Neural cell (in vitro differentiated cells): Measurements from ENCODE around the gene ANKRD40. TPM values are rescaled to one million over a fixed set of nuclear protein-coding genes. Genes with fewer than 3 reads are reported as not detected.

Experiments
- H2AFZ ChIP-seq: fragments of 200-600, 300-800 bp; sonication (generic), shearing (Covaris generic); 2 replicates; pipeline ENCODE4 v1.6.0; 2014; ENCODE audit warnings: low read depth, mild to moderate bottlenecking, antibody characterized with exemption, low read length, moderate library complexity
- H3F3A ChIP-seq: fragments of 200-600 bp; shearing (Covaris generic); 2 replicates; pipeline ENCODE4 v1.6.1; 2016; ENCODE audit warnings: mild to moderate bottlenecking, moderate library complexity, mixed read lengths, antibody characterized with exemption, low read length; ENCODE audit not compliant: insufficient read depth, poor library complexity, severe bottlenecking
- H3K27ac ChIP-seq: fragments of 200-600, 300-800 bp; sonication (generic), shearing (Covaris generic); 2 replicates; pipeline ENCODE4 v1.5.1; 2014; ENCODE audit warnings: mild to moderate bottlenecking, low read length, moderate library complexity
- H3K27me3 ChIP-seq: fragments of 300-800, 200-600 bp; sonication (generic), shearing (Covaris generic); 2 replicates; pipeline ENCODE4 v1.6.0; 2014; ENCODE audit warnings: mild to moderate bottlenecking, low read depth, low read length, moderate library complexity; ENCODE audit not compliant: insufficient read depth
- H3K36me3 ChIP-seq: fragments of 300-800, 200-600 bp; sonication (generic), shearing (Covaris generic); 2 replicates; pipeline ENCODE4 v1.5.1; 2014; ENCODE audit warnings: mild to moderate bottlenecking, antibody characterized with exemption, low read length, moderate library complexity; ENCODE audit not compliant: insufficient read depth
- H3K4me2 ChIP-seq: fragments of 300-800, 200-600 bp; sonication (generic), shearing (Covaris generic); 2 replicates; pipeline ENCODE4 v1.6.0; 2014; ENCODE audit warnings: mild to moderate bottlenecking, low read length
- H3K4me3 ChIP-seq: fragments of 300-800, 200-600 bp; sonication (generic), shearing (Covaris generic); 2 replicates; pipeline ENCODE4 v1.5.1; 2014; ENCODE audit warnings: mild to moderate bottlenecking, low read length, moderate library complexity
- H3K79me2 ChIP-seq: fragments of 200-600 bp; shearing (Covaris generic); replicated peaks from 2 replicates; pipeline ENCODE4 v1.6.0; 2014; ENCODE audit warnings: mild to moderate bottlenecking, low read length, moderate library complexity; ENCODE audit not compliant: insufficient read depth
- H3K9ac ChIP-seq: fragments of 300-800, 200-600 bp; sonication (generic), shearing (Covaris generic); 2 replicates; pipeline ENCODE4 v1.6.1; 2016; ENCODE audit warnings: mild to moderate bottlenecking, low read length, mixed read lengths
- H3K9me2 ChIP-seq: fragments of 200-600 bp; shearing (Covaris generic); 2 replicates; pipeline ENCODE4 v1.6.1; 2016; ENCODE audit warnings: mild to moderate bottlenecking, low read length, mixed read lengths; ENCODE audit not compliant: insufficient read depth
- H3K9me3 ChIP-seq: fragments of 200-600, 300-800 bp; sonication (generic), shearing (Covaris generic); 2 replicates; pipeline ENCODE4 v1.6.1; 2016; ENCODE audit warnings: mild to moderate bottlenecking, mixed run types, low read length, moderate library complexity, mixed read lengths
- H4K20me1 ChIP-seq: fragments of 200-600 bp; shearing (Covaris generic); 2 replicates; pipeline ENCODE4 v1.6.1; 2016; ENCODE audit warnings: mild to moderate bottlenecking, mixed run types; ENCODE audit not compliant: insufficient read depth
- EP300 ChIP-seq: fragments of 450-650 bp; conservative IDR thresholded peaks from 2 replicates; pipeline ENCODE4 v1.6.1; 2014; ENCODE audit warnings: antibody characterized with exemption, mild to moderate bottlenecking, moderate library complexity; ENCODE audit not compliant: poor library complexity, severe bottlenecking
- EZH2 ChIP-seq: fragments of 200-600, 300-800 bp; shearing (Covaris generic), sonication (generic); IDR thresholded peaks from 2 replicates; pipeline ENCODE4 v1.6.1; 2014; ENCODE audit warnings: antibody characterized with exemption, low read length, borderline replicate concordance, mild to moderate bottlenecking; ENCODE audit not compliant: insufficient read depth, poor library complexity, severe bottlenecking
- MXI1 ChIP-seq: fragments of 450-650 bp; conservative IDR thresholded peaks from 2 replicates; pipeline ENCODE4 v1.6.1; 2014; ENCODE audit warnings: antibody characterized with exemption, mild to moderate bottlenecking; ENCODE audit not compliant: poor library complexity, severe bottlenecking
- POLR2AphosphoS5 ChIP-seq: IDR thresholded peaks from 2 replicates; pipeline ENCODE4 v1.6.1; 2012
- RAD21 ChIP-seq: fragments of 450-650 bp; conservative IDR thresholded peaks from 2 replicates; pipeline ENCODE4 v1.6.1; 2014; ENCODE audit warnings: antibody characterized with exemption, mild to moderate bottlenecking, moderate library complexity
- SMC3 ChIP-seq: fragments of 450-650 bp; conservative IDR thresholded peaks from 2 replicates; pipeline ENCODE4 v1.6.1; 2014; ENCODE audit warnings: antibody characterized with exemption, mild to moderate bottlenecking, moderate library complexity; ENCODE audit not compliant: poor library complexity
- TAF1 ChIP-seq: IDR thresholded peaks from 2 replicates; pipeline ENCODE4 v1.6.1; 2012; ENCODE audit warnings: low read depth
- polyA plus RNA-seq: library from polyadenylated mRNA; depleted of rRNA; stranded (reverse); fragments of >200 nt; gene quantifications from 2 replicates; pipeline ENCODE4 v1.2.3, GENCODE V29; 2014
- TF ChIP-seq, protein P1 (sequence below): fragments of 450-650 bp; IDR thresholded peaks from 2 replicates; pipeline ENCODE4 v1.5.1; 2014; ENCODE audit warnings: antibody characterized with exemption, mild to moderate bottlenecking, moderate library complexity; ENCODE audit not compliant: poor library complexity, severe bottlenecking
- TF ChIP-seq, protein P2 (sequence below): IDR thresholded peaks from 2 replicates; pipeline ENCODE4 v1.6.1; 2012; ENCODE audit warnings: borderline replicate concordance

Gene ANKRD40
- polyA plus RNA-seq, 1 donor from 2014 or later: 15.2 TPM

DNA sequence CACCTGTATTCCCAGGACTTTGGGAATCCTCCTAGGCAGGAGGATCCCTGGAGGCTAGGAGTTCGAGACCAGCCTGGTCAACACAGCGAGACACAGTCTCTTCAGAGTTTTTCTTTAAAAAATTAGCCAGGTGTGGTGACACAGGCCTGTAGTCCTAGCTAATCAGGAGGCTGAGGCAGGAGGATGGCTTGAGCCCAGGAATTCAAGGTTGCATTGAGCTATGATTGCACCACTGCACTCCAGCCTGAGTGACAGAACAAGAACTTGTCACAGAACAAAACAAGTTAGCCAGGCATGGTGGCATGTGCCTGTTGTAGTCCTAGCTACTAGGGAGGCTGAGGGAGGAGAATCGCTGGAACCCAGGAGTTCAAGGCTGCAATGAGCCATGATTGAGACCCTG is 24.8 kb downstream of the ANKRD40 start:
- Histone ChIP-seq H3K4me3 (no peak overlapping the region), H3K4me2 (no peak overlapping the region), H2AFZ (no peak overlapping the region), H3K36me3 (no peaks in the 10 kb centered on the region), H3K27ac (no peak overlapping the region), H3K79me2 (no peaks in the 10 kb centered on the region), H3K9me3 (no peaks in the 10 kb centered on the region), H3F3A (no peaks in the 10 kb centered on the region), H3K9me2 (no peaks in the 10 kb centered on the region), H3K9ac (no peak overlapping the region), H3K27me3 (no peaks in the 10 kb centered on the region), H4K20me1 (no peaks in the 10 kb centered on the region)
- no peak for TF ChIP-seq POLR2AphosphoS5
- TF ChIP-seq TAF1: no peak
- no peak for TF ChIP-seq EP300
- no peak for TF ChIP-seq SMC3
- TF ChIP-seq MXI1: no peak
- no peak for TF ChIP-seq RAD21
- TF ChIP-seq EZH2: no peak
- TF ChIP-seq, protein P1, sequence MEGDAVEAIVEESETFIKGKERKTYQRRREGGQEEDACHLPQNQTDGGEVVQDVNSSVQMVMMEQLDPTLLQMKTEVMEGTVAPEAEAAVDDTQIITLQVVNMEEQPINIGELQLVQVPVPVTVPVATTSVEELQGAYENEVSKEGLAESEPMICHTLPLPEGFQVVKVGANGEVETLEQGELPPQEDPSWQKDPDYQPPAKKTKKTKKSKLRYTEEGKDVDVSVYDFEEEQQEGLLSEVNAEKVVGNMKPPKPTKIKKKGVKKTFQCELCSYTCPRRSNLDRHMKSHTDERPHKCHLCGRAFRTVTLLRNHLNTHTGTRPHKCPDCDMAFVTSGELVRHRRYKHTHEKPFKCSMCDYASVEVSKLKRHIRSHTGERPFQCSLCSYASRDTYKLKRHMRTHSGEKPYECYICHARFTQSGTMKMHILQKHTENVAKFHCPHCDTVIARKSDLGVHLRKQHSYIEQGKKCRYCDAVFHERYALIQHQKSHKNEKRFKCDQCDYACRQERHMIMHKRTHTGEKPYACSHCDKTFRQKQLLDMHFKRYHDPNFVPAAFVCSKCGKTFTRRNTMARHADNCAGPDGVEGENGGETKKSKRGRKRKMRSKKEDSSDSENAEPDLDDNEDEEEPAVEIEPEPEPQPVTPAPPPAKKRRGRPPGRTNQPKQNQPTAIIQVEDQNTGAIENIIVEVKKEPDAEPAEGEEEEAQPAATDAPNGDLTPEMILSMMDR: no peak
- TF ChIP-seq, protein P2, sequence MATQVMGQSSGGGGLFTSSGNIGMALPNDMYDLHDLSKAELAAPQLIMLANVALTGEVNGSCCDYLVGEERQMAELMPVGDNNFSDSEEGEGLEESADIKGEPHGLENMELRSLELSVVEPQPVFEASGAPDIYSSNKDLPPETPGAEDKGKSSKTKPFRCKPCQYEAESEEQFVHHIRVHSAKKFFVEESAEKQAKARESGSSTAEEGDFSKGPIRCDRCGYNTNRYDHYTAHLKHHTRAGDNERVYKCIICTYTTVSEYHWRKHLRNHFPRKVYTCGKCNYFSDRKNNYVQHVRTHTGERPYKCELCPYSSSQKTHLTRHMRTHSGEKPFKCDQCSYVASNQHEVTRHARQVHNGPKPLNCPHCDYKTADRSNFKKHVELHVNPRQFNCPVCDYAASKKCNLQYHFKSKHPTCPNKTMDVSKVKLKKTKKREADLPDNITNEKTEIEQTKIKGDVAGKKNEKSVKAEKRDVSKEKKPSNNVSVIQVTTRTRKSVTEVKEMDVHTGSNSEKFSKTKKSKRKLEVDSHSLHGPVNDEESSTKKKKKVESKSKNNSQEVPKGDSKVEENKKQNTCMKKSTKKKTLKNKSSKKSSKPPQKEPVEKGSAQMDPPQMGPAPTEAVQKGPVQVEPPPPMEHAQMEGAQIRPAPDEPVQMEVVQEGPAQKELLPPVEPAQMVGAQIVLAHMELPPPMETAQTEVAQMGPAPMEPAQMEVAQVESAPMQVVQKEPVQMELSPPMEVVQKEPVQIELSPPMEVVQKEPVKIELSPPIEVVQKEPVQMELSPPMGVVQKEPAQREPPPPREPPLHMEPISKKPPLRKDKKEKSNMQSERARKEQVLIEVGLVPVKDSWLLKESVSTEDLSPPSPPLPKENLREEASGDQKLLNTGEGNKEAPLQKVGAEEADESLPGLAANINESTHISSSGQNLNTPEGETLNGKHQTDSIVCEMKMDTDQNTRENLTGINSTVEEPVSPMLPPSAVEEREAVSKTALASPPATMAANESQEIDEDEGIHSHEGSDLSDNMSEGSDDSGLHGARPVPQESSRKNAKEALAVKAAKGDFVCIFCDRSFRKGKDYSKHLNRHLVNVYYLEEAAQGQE: no peak

DNA sequence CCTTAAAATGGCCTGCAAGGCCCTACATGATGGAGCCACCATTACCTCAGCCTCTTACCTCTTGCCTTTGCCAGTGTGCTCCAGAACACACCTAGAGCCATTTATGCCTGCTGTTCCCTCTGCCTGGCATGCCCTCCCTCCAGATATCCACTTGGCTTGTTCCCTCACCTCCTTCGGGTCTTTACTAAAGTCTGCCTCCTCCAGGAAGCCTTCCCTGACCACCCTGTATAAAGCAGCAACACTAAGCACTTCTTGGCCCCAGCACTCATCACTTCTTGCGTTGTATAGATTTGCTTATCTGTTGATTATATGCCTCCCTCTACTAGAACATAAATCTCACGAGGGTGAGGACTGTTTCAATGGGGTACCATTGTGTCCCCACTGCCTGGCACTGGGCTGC is 25.3 kb downstream of the ANKRD40 start:
- Histone ChIP-seq H2AFZ (no peak overlapping the region), H3K4me3 (no peak overlapping the region), H3K27ac (no peak overlapping the region), H3K36me3 (no peaks in the 10 kb centered on the region), H3K79me2 (no peaks in the 10 kb centered on the region), H3K9me3 (no peaks in the 10 kb centered on the region), H3K9ac (no peak overlapping the region), H3K9me2 (no peaks in the 10 kb centered on the region), H3K27me3 (no peaks in the 10 kb centered on the region), H4K20me1 (no peaks in the 10 kb centered on the region), H3F3A (no peaks in the 10 kb centered on the region), H3K4me2 (no peak overlapping the region)
- TF ChIP-seq MXI1 (no peak), EP300 (no peak), POLR2AphosphoS5 (no peak), SMC3 (no peak), RAD21 (no peak), EZH2 (no peak), TAF1 (no peak)
- TF ChIP-seq, protein P2: no peak
- TF ChIP-seq, protein P1: no peak
